Smooth muscle cell (in vitro differentiated cells): ENCODE results near the gene FNTB. TPM values are rescaled to one million over a fixed set of nuclear protein-coding genes. Genes with fewer than 3 reads are reported as not detected.

ENCODE experiments used
- DNase-seq: peaks from one replicate; lab custom pipeline; 2025; ENCODE audit not compliant: unreplicated experiment; lab: John Stamatoyannopoulos, UW
- H2AFZ ChIP-seq: fragments of 200-600 bp; sonication (generic); 2 replicates; pipeline ENCODE4 v1.6.0; 2016; ENCODE audit warnings: antibody characterized with exemption, low read depth, mild to moderate bottlenecking
- H3F3A ChIP-seq: fragments of 200-600 bp; sonication (generic); 2 replicates; pipeline ENCODE4 v1.6.0; 2017; ENCODE audit warnings: antibody characterized with exemption, low read depth
- H3K27ac ChIP-seq: fragments of 200-600 bp; sonication (generic); 2 replicates; pipeline ENCODE4 v1.5.1; 2016; ENCODE audit warnings: low read depth, mild to moderate bottlenecking
- H3K27me3 ChIP-seq: fragments of 200-600 bp; sonication (generic); 2 replicates; pipeline ENCODE4 v1.6.1; 2016; ENCODE audit warnings: low read depth, mild to moderate bottlenecking
- H3K36me3 ChIP-seq: fragments of 200-600 bp; sonication (generic); 2 replicates; pipeline ENCODE4 v1.5.1; 2016; ENCODE audit warnings: low read depth
- H3K4me1 ChIP-seq: fragments of 200-600 bp; sonication (generic); 2 replicates; pipeline ENCODE4 v1.5.1; 2016; ENCODE audit warnings: low read depth
- H3K4me2 ChIP-seq: fragments of 200-600 bp; sonication (generic); 2 replicates; pipeline ENCODE4 v1.6.0; 2016; ENCODE audit warnings: mild to moderate bottlenecking
- H3K4me3 ChIP-seq: fragments of 200-600 bp; sonication (generic); 2 replicates; pipeline ENCODE4 v1.5.1; 2016; ENCODE audit warnings: mild to moderate bottlenecking
- H3K79me2 ChIP-seq: fragments of 200-600 bp; sonication (generic); 2 replicates; pipeline ENCODE4 v1.6.0; 2016; ENCODE audit warnings: low read depth, mild to moderate bottlenecking
- H3K9ac ChIP-seq: fragments of 200-600 bp; sonication (generic); 2 replicates; pipeline ENCODE4 v1.6.0; 2016; ENCODE audit warnings: low read depth
- H3K9me3 ChIP-seq: fragments of 200-600 bp; sonication (generic); replicated peaks from 2 replicates; pipeline ENCODE4 v1.5.1; 2016; ENCODE audit warnings: low read depth
- H4K20me1 ChIP-seq: fragments of 200-600 bp; sonication (generic); 2 replicates; pipeline ENCODE4 v1.6.0; 2016; ENCODE audit warnings: low read depth
- CTCF ChIP-seq: fragments of 200-600 bp; sonication (generic); IDR thresholded peaks from 2 replicates; pipeline ENCODE4 v1.5.1; 2017; ENCODE audit warnings: borderline replicate concordance, mild to moderate bottlenecking, antibody characterized with exemption; ENCODE audit not compliant: insufficient read depth, poor library complexity, severe bottlenecking
- WGBS: methylation state at CpG from one replicate; pipeline ENCODE4 v1.1.7; 2016; ENCODE audit warnings: low lambda C conversion rate; 5-methylcytosine and 5-hydroxymethylcytosine counted together
- polyA plus RNA-seq: library from polyadenylated mRNA; unstranded; fragments of >200 nt; fragmentation: Nextera tagmentation; extraction: Ambion mirVana; gene quantifications from 2 replicates; pipeline ENCODE4 v1.2.1, GENCODE V29; 2016
- total RNA-seq: library from RNA; depleted of rRNA; stranded (reverse); fragments of >200 nt; gene quantifications from 2 replicates; pipeline ENCODE4 v1.2.3, GENCODE V29; 2014

FNTB gene
- total and polyA plus RNA-seq, 2 experiments from 2014 or later, result 9.3 to 16.3 TPM

- no peak for DNase-seq
- no peak overlapping the region for H3K27ac ChIP-seq
- WGBS, result 91% methylated on average over 5 of the region's 5 CpGs
- no peak overlapping the region for H3K4me3 ChIP-seq
- H3K36me3 ChIP-seq, result no peaks in the 10 kb centered on the region
- peaks cover 11% of the 10 kb centered on the region for H4K20me1 ChIP-seq
- no peaks in the 10 kb centered on the region for H3K9me3 ChIP-seq
- H3K79me2 ChIP-seq, result peaks cover 35% of the 10 kb centered on the region
- H3K27me3 ChIP-seq, result no peaks in the 10 kb centered on the region
- no peaks in the 10 kb centered on the region for H3F3A ChIP-seq
- H3K4me2 ChIP-seq, result no peak overlapping the region
- H3K9ac ChIP-seq, result no peak overlapping the region
- no peak overlapping the region for H2AFZ ChIP-seq
- H3K4me1 ChIP-seq, result peaks cover 7% of the 10 kb centered on the region
- TF ChIP-seq CTCF, result no peak
Measured at GRCh38 chr14:64992328-64992885, 5.7 kb downstream of the FNTB start.

GRCh38 chr14:64993266-64993930 lies 6.7 kb downstream of the FNTB start:
- no peaks in the 10 kb centered on the region for H3F3A ChIP-seq
- no peak overlapping the region for H3K9ac ChIP-seq
- H3K4me1 ChIP-seq, result no peaks in the 10 kb centered on the region
- no peak overlapping the region for H3K4me3 ChIP-seq
- H3K36me3 ChIP-seq, result no peaks in the 10 kb centered on the region
- H3K27ac ChIP-seq, result no peak overlapping the region
- H3K27me3 ChIP-seq, result no peaks in the 10 kb centered on the region
- H4K20me1 ChIP-seq, result peaks cover 15% of the 10 kb centered on the region
- H3K79me2 ChIP-seq, result peaks cover 26% of the 10 kb centered on the region
- H2AFZ ChIP-seq, result no peak overlapping the region
- no peak for TF ChIP-seq CTCF
- H3K4me2 ChIP-seq, result no peak overlapping the region
- no peak for DNase-seq
- no peaks in the 10 kb centered on the region for H3K9me3 ChIP-seq
- WGBS, result 100% methylated on average over 3 of the region's 3 CpGs

GRCh38 chr14:64994540-64994939 lies 7.8 kb downstream of the FNTB start:
- no peak for TF ChIP-seq CTCF
- H3K9me3 ChIP-seq, result no peaks in the 10 kb centered on the region
- no peak overlapping the region for H3K4me2 ChIP-seq
- no peak overlapping the region for H3K9ac ChIP-seq
- no peaks in the 10 kb centered on the region for H3K36me3 ChIP-seq
- no peak overlapping the region for H3K4me3 ChIP-seq
- no peak for DNase-seq
- H3K4me1 ChIP-seq, result no peaks in the 10 kb centered on the region
- H3K27ac ChIP-seq, result no peak overlapping the region
- H3K27me3 ChIP-seq, result no peaks in the 10 kb centered on the region
- H2AFZ ChIP-seq, result no peak overlapping the region
- 100% methylated on average over 2 of the region's 2 CpGs for WGBS
- peaks cover 21% of the 10 kb centered on the region for H3K79me2 ChIP-seq
- no peaks in the 10 kb centered on the region for H3F3A ChIP-seq
- H4K20me1 ChIP-seq, result peaks cover 24% of the 10 kb centered on the region

GRCh38 chr14:64995291-64995690 lies 8.6 kb downstream of the FNTB start:
- H3K79me2 ChIP-seq, result peaks cover 25% of the 10 kb centered on the region
- H3K9me3 ChIP-seq, result no peaks in the 10 kb centered on the region
- DNase-seq, result no peak
- H3K27ac ChIP-seq, result no peak overlapping the region
- no peak overlapping the region for H2AFZ ChIP-seq
- no peaks in the 10 kb centered on the region for H3K4me1 ChIP-seq
- no peak overlapping the region for H3K9ac ChIP-seq
- no peaks in the 10 kb centered on the region for H3F3A ChIP-seq
- H3K4me2 ChIP-seq, result no peak overlapping the region
- TF ChIP-seq CTCF, result no peak
- peaks cover 24% of the 10 kb centered on the region for H4K20me1 ChIP-seq
- H3K36me3 ChIP-seq, result no peaks in the 10 kb centered on the region
- H3K27me3 ChIP-seq, result no peaks in the 10 kb centered on the region
- H3K4me3 ChIP-seq, result no peak overlapping the region
- WGBS, result 78% methylated on average over 3 of the region's 3 CpGs
